Measurements from ENCODE around the gene CDC37L1. TPM values are rescaled to one million over a fixed set of nuclear protein-coding genes. Genes with fewer than 3 reads are reported as not detected.

Gene CDC37L1
- total RNA-seq, 1 donor from 2014 or later: 10.7 TPM

- Mint-ChIP-seq H3K9me3 (ENCODE audit: unreplicated experiment) (no peaks in the 10 kb centered on the region), H3K36me3 (ENCODE audit: low read depth, unreplicated experiment) (peaks cover 4% of the 10 kb centered on the region), H3K4me3 (ENCODE audit: unreplicated experiment) (peak overlapping the region; percentile 95), H3K27me3 (ENCODE audit: unreplicated experiment) (peaks cover 5% of the 10 kb centered on the region), H3K27ac (ENCODE audit: unreplicated experiment) (no peak overlapping the region), H3K4me1 (ENCODE audit: unreplicated experiment) (peaks cover 9% of the 10 kb centered on the region)
- DNase-seq (ENCODE audit: low spot score): no peak
- TF ChIP-seq CTCF (IDR thresholded peaks at IDR 0.05; ENCODE audit: unreplicated experiment): no peak
Observed at GRCh38 chr9:4738866-4739586, 59.7 kb downstream of the CDC37L1 start.

- Mint-ChIP-seq H3K9me3 (ENCODE audit: unreplicated experiment) (no peaks in the 10 kb centered on the region), H3K36me3 (ENCODE audit: low read depth, unreplicated experiment) (peaks cover 4% of the 10 kb centered on the region), H3K4me3 (ENCODE audit: unreplicated experiment) (peak overlapping the region; percentile 95), H3K27me3 (ENCODE audit: unreplicated experiment) (peaks cover 5% of the 10 kb centered on the region), H3K27ac (ENCODE audit: unreplicated experiment) (peak overlapping the region; percentile 83), H3K4me1 (ENCODE audit: unreplicated experiment) (peaks cover 9% of the 10 kb centered on the region)
- TF ChIP-seq CTCF (IDR thresholded peaks at IDR 0.05; ENCODE audit: unreplicated experiment): no peak
- no peak for DNase-seq (ENCODE audit: low spot score)
Observed at GRCh38 chr9:4739587-4740387, 60.4 kb downstream of the CDC37L1 start.

- Mint-ChIP-seq H3K9me3 (ENCODE audit: unreplicated experiment) (no peaks in the 10 kb centered on the region), H3K27ac (ENCODE audit: unreplicated experiment) (peak overlapping the region; percentile 83), H3K36me3 (ENCODE audit: low read depth, unreplicated experiment) (peaks cover 4% of the 10 kb centered on the region), H3K4me1 (ENCODE audit: unreplicated experiment) (peaks cover 9% of the 10 kb centered on the region), H3K4me3 (ENCODE audit: unreplicated experiment) (peak overlapping the region; percentile 95), H3K27me3 (ENCODE audit: unreplicated experiment) (peaks cover 5% of the 10 kb centered on the region)
- DNase-seq (ENCODE audit: low spot score): no peak
- no peak for TF ChIP-seq CTCF (IDR thresholded peaks at IDR 0.05; ENCODE audit: unreplicated experiment)
Observed at GRCh38 chr9:4740388-4740637, 60.9 kb downstream of the CDC37L1 start.

- Mint-ChIP-seq H3K4me1 (ENCODE audit: unreplicated experiment) (peaks cover 9% of the 10 kb centered on the region), H3K27me3 (ENCODE audit: unreplicated experiment) (peaks cover 5% of the 10 kb centered on the region), H3K9me3 (ENCODE audit: unreplicated experiment) (no peaks in the 10 kb centered on the region), H3K36me3 (ENCODE audit: low read depth, unreplicated experiment) (peaks cover 4% of the 10 kb centered on the region), H3K4me3 (ENCODE audit: unreplicated experiment) (peak within 1 kb of the TSS; percentile 95), H3K27ac (ENCODE audit: unreplicated experiment) (peak within 1 kb of the TSS; percentile 83)
- no peak for TF ChIP-seq CTCF (IDR thresholded peaks at IDR 0.05; ENCODE audit: unreplicated experiment)
- peak; percentile 79 for DNase-seq (ENCODE audit: low spot score)
Observed at GRCh38 chr9:4740638-4741364, 61.4 kb downstream of the CDC37L1 start, which contains the start of gene AK3. TSS of gene AK3 (minus strand) at chr9:4741202. CDS start at chr9:4741087, 115 bp downstream.

All from endothelial cell (in vitro differentiated cells).